ENCODE results near the gene YIPF5. TPM values are rescaled to one million over a fixed set of nuclear protein-coding genes. Genes with fewer than 3 reads are reported as not detected.
A peak's percentile ranks its signal among the peaks of the same experiment; 100 is the strongest.

YIPF5 gene
- total RNA-seq, 1 donor: 125 TPM

DNA sequence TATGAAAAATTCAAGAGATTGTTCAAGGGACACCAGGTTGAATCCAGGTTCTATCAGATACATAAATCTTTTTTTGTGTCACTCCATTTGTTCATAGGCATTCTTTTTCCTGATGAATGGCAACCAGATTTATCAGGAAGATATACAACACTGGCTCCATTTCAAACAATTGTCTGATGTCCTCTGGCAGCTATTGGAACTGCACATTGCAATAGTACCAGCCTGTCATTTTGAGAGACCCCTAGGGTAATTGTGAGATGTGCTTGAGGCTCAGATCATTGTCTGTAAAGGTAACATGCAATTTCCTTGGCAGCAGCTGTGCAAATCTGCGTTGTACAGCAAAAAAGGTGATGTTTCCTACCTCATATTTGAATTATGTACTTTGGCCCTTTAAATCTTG lies 26.2 kb upstream of the YIPF5 start:
- TF ChIP-seq, protein P1, sequence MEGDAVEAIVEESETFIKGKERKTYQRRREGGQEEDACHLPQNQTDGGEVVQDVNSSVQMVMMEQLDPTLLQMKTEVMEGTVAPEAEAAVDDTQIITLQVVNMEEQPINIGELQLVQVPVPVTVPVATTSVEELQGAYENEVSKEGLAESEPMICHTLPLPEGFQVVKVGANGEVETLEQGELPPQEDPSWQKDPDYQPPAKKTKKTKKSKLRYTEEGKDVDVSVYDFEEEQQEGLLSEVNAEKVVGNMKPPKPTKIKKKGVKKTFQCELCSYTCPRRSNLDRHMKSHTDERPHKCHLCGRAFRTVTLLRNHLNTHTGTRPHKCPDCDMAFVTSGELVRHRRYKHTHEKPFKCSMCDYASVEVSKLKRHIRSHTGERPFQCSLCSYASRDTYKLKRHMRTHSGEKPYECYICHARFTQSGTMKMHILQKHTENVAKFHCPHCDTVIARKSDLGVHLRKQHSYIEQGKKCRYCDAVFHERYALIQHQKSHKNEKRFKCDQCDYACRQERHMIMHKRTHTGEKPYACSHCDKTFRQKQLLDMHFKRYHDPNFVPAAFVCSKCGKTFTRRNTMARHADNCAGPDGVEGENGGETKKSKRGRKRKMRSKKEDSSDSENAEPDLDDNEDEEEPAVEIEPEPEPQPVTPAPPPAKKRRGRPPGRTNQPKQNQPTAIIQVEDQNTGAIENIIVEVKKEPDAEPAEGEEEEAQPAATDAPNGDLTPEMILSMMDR (IDR thresholded peaks at IDR 0.05; ENCODE audit: insufficient read depth, low read length): peak; percentile 29
- no peak overlapping the region for H3K4me3 ChIP-seq (ENCODE audit: low read depth, low read length)
- no peak for DNase-seq (ENCODE audit: low read depth)

DNA sequence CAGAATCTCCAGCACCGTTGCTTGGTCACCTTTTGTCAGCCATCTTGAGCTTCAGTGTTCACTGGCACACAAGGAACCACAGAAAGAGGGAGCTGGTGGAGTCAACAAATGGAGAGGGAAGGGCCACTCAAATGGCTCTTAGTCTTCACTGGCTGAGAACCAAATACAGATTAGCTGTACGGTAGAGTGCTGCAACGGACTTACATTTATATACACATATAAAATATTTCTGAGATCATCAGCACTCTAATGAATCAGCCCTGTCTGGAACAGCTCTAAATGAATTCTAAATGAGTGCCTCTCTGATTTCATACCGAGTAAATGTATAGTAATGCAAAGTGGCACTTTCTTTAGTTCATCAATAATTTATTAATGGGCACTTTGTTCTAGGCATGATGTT lies 25.0 kb upstream of the YIPF5 start:
- TF ChIP-seq, protein P1 (IDR thresholded peaks at IDR 0.05; ENCODE audit: insufficient read depth, low read length): no peak
- DNase-seq (ENCODE audit: low read depth): no peak
- H3K4me3 ChIP-seq (ENCODE audit: low read depth, low read length): no peak overlapping the region

DNA sequence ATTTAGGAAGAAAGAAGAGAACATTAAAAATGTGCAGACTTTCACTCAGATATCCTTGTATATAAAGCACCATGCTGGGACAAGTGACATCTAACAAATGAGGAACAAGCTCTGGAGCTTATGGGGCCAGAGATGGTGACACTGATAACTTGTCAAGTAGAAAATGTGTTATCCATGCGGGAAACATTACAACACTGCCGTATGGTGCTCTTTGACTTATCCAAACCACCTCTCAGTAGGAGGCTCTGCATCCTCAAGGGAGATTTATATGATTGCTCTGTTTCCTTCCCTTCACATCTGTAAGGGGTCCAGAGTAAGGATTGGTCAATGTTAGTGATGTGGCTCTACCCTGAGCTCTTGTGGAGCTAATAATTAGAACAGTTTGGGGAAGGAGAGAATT lies 23.7 kb upstream of the YIPF5 start:
- no peak for DNase-seq (ENCODE audit: low read depth)
- no peak overlapping the region for H3K4me3 ChIP-seq (ENCODE audit: low read depth, low read length)
- TF ChIP-seq, protein P1 (IDR thresholded peaks at IDR 0.05; ENCODE audit: insufficient read depth, low read length): no peak

DNA sequence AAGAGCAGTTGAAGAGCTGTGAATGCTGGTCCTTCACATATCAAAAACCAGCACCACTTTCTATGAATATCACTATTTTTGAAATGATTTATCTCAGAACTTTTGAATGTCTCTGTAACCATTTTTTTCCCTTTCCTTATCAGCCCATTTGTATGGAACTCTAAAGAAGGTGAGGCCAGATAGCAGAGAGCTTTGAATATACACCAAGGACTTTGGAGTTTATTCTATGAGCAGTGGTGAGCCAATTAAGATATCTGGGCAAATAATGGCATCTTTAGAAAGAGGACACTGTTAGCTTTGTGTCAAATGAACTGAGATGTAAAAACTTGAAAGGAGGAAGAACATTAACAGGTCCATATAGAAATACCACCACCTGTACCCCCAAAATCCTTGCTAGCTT lies 22.2 kb upstream of the YIPF5 start:
- TF ChIP-seq, protein P1 (IDR thresholded peaks at IDR 0.05; ENCODE audit: insufficient read depth, low read length): no peak
- no peak overlapping the region for H3K4me3 ChIP-seq (ENCODE audit: low read depth, low read length)
- no peak for DNase-seq (ENCODE audit: low read depth)

DNA sequence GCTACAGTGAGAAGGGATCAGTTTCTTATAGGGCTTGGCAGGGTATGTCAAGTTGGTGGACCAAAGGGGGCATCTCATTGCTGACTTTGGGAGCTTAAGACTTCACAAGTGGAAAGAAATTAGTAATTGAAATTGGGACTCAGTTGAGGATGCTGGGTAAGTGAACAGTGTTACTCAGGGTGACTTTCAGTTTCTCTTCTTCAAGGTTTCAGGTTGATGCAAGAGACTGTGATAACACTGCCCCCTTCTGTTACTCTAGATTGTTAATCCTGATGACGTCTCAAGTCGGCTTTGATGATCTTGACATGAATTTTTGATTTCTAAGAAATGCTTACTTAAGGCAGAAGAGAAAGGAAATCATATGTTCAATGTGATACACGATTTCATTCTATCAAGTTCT lies 21.5 kb upstream of the YIPF5 start:
- TF ChIP-seq, protein P1 (IDR thresholded peaks at IDR 0.05; ENCODE audit: insufficient read depth, low read length): peak; percentile 49
- peak; percentile 79 for DNase-seq (ENCODE audit: low read depth)
- no peak overlapping the region for H3K4me3 ChIP-seq (ENCODE audit: low read depth, low read length)

DNA sequence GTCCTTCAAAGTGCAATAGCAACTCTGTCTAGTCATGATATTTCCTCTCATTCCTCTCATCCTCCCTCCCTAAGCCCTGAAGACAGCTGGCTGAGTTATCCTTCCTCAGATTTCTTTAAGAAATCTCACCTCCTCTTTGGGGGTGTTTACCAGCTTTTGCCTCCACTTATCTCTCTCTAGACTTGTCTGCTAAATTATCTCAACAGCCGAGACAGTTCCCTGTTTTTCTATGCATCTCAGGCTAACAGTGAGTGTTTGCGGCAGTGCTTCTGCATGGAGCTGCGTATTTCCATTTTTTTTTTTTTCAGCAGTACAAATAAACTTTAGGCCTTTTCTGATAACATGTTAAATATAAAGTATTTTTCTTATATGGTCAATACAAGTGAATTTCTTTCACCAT lies 21.1 kb upstream of the YIPF5 start:
- TF ChIP-seq, protein P1 (IDR thresholded peaks at IDR 0.05; ENCODE audit: insufficient read depth, low read length): no peak
- no peak overlapping the region for H3K4me3 ChIP-seq (ENCODE audit: low read depth, low read length)
- DNase-seq (ENCODE audit: low read depth): no peak

DNA sequence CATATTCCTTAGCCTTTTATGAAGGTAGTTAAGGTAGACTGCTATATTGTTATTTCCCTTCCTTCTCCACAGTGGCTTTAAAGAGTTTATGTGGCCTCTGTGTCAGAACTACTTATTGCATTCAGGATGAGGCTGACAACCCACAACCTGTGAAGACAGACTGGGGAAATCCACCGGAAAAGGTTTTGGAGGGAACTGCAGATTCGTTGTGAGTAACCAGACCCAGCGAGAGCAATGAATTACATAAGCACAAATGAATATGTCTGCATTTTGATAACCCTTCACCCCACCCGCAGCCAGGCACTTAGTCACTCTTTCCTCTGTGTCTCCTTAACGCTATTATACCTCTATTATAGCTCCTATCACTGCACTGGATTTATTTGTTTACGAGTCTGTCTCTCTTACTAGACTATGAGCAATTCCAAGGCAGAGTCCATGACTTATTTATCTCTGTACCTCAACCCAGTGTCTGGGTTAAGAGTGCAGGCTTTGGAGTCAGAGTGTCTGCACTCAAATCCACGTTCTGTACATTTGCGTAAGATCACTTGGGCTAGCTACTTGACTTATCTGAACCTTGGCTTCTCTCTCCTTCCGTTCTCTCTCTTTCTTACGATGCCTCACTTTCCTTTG lies 19.5 kb upstream of the YIPF5 start:
- TF ChIP-seq, protein P1 (IDR thresholded peaks at IDR 0.05; ENCODE audit: insufficient read depth, low read length): no peak
- no peak overlapping the region for H3K4me3 ChIP-seq (ENCODE audit: low read depth, low read length)
- DNase-seq (ENCODE audit: low read depth): peak; percentile 92

Data from fibroblast of the aortic adventitia (primary cell).